HL-60 (cell line): Measurements from ENCODE around the gene TBCE.

Experiments
- GABPA ChIP-seq: IDR thresholded peaks from 2 replicates; pipeline ENCODE4 v1.6.1; 2012; ENCODE audit warnings: low read depth
- POLR2AphosphoS5 ChIP-seq: IDR thresholded peaks from 2 replicates; pipeline ENCODE4 v1.6.1; 2012; ENCODE audit warnings: low read depth
- SPI1 ChIP-seq: IDR thresholded peaks from 2 replicates; pipeline ENCODE4 v1.6.1; 2012; ENCODE audit warnings: low read depth, mild to moderate bottlenecking, borderline replicate concordance
- TF ChIP-seq, protein P1 (sequence below): IDR thresholded peaks from one replicate; pipeline ENCODE4 v1.5.1; 2011; ENCODE audit warnings: low read length, control low read depth, inconsistent platforms; ENCODE audit not compliant: insufficient read depth
- TF ChIP-seq, protein P2 (sequence below): IDR thresholded peaks from 2 replicates; pipeline ENCODE4 v1.6.1; 2012; ENCODE audit warnings: low read depth; ENCODE audit not compliant: insufficient replicate concordance

DNA sequence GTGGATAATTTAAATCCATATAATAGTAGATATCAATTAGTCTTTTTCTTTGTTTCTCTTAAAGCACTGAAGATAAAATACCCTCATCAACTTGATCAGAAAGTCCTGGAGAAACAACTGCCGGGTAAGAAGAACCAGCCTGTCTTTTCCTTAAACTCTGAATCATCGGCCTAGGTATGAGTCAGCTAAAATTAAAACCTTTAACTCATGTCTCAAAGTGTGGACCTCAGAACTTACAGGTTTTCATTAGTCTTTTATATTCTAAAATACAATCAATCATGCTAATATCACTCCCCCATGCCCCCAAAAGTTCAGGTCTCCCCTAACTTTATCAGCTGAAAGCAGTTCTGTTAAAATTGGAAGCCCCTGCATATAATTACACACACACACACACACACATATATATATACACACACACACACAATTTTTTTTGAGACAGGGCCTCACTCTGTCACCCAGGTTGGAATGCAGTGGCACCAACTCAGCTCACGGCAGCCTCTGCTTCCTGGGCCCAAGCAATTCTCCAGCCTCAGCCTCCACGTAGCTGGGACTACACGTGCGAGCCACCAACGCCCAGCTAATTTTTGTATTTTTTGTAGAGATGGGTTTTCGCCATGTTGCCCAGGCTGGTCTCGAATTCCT, 75.7 kb downstream of the TBCE start:
- TF ChIP-seq, protein P1, sequence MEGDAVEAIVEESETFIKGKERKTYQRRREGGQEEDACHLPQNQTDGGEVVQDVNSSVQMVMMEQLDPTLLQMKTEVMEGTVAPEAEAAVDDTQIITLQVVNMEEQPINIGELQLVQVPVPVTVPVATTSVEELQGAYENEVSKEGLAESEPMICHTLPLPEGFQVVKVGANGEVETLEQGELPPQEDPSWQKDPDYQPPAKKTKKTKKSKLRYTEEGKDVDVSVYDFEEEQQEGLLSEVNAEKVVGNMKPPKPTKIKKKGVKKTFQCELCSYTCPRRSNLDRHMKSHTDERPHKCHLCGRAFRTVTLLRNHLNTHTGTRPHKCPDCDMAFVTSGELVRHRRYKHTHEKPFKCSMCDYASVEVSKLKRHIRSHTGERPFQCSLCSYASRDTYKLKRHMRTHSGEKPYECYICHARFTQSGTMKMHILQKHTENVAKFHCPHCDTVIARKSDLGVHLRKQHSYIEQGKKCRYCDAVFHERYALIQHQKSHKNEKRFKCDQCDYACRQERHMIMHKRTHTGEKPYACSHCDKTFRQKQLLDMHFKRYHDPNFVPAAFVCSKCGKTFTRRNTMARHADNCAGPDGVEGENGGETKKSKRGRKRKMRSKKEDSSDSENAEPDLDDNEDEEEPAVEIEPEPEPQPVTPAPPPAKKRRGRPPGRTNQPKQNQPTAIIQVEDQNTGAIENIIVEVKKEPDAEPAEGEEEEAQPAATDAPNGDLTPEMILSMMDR, result no peak
- TF ChIP-seq GABPA (no peak), POLR2AphosphoS5 (no peak), SPI1 (no peak)
- TF ChIP-seq, protein P2, sequence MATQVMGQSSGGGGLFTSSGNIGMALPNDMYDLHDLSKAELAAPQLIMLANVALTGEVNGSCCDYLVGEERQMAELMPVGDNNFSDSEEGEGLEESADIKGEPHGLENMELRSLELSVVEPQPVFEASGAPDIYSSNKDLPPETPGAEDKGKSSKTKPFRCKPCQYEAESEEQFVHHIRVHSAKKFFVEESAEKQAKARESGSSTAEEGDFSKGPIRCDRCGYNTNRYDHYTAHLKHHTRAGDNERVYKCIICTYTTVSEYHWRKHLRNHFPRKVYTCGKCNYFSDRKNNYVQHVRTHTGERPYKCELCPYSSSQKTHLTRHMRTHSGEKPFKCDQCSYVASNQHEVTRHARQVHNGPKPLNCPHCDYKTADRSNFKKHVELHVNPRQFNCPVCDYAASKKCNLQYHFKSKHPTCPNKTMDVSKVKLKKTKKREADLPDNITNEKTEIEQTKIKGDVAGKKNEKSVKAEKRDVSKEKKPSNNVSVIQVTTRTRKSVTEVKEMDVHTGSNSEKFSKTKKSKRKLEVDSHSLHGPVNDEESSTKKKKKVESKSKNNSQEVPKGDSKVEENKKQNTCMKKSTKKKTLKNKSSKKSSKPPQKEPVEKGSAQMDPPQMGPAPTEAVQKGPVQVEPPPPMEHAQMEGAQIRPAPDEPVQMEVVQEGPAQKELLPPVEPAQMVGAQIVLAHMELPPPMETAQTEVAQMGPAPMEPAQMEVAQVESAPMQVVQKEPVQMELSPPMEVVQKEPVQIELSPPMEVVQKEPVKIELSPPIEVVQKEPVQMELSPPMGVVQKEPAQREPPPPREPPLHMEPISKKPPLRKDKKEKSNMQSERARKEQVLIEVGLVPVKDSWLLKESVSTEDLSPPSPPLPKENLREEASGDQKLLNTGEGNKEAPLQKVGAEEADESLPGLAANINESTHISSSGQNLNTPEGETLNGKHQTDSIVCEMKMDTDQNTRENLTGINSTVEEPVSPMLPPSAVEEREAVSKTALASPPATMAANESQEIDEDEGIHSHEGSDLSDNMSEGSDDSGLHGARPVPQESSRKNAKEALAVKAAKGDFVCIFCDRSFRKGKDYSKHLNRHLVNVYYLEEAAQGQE, result no peak
